Effector memory CD4-positive, alpha-beta T cell (primary cell): ENCODE results near the gene MFSD2A.

Experiments used
- DNase-seq, 3 donors: peaks; one replicate each; pipeline ENCODE4 v3.0.0-alpha.2; 2020
- H3K27ac ChIP-seq: 2 replicates; pipeline ENCODE4 v1.7.0; 2013; ENCODE audit warnings: mild to moderate bottlenecking, low read length, moderate library complexity; ENCODE audit not compliant: insufficient read depth, poor library complexity, severe bottlenecking
- H3K27me3 ChIP-seq: replicated peaks from 2 replicates; pipeline ENCODE4 v1.7.0; 2013; ENCODE audit warnings: mild to moderate bottlenecking, low read length; ENCODE audit not compliant: insufficient read depth, control insufficient read depth, poor library complexity, severe bottlenecking
- H3K36me3 ChIP-seq: 2 replicates; pipeline ENCODE4 v1.7.0; 2013; ENCODE audit warnings: mild to moderate bottlenecking, low read length, moderate library complexity; ENCODE audit not compliant: control insufficient read depth, insufficient read depth
- H3K4me1 ChIP-seq: 2 replicates; pipeline ENCODE4 v1.7.0; 2013; ENCODE audit warnings: low read length, mild to moderate bottlenecking; ENCODE audit not compliant: control insufficient read depth, insufficient read depth, poor library complexity, severe bottlenecking
- H3K4me3 ChIP-seq: 2 replicates; pipeline ENCODE4 v1.7.0; 2013; ENCODE audit warnings: low read length, low read depth, mild to moderate bottlenecking; ENCODE audit not compliant: insufficient read depth, poor library complexity, severe bottlenecking
- H3K9me3 ChIP-seq: 2 replicates; pipeline ENCODE4 v1.7.0; 2013; ENCODE audit warnings: mild to moderate bottlenecking, low read length, moderate library complexity; ENCODE audit not compliant: control insufficient read depth

MFSD2A gene

GRCh38 chr1:39965044-39965443 lies 10.1 kb downstream of the MFSD2A start:
- Histone ChIP-seq H3K4me1 (no peaks in the 10 kb centered on the region), H3K27ac (no peak overlapping the region), H3K36me3 (no peaks in the 10 kb centered on the region), H3K9me3 (no peaks in the 10 kb centered on the region), H3K27me3 (no peaks in the 10 kb centered on the region), H3K4me3 (no peak overlapping the region)
- no peak for DNase-seq

GRCh38 chr1:39969048-39969447 lies 14.1 kb downstream of the MFSD2A start:
- Histone ChIP-seq H3K36me3 (no peaks in the 10 kb centered on the region), H3K4me1 (no peaks in the 10 kb centered on the region), H3K27me3 (no peaks in the 10 kb centered on the region), H3K27ac (no peak overlapping the region), H3K4me3 (no peak overlapping the region), H3K9me3 (no peaks in the 10 kb centered on the region)
- no peak for DNase-seq

- Histone ChIP-seq H3K27ac (no peak overlapping the region), H3K4me1 (no peaks in the 10 kb centered on the region), H3K9me3 (no peaks in the 10 kb centered on the region), H3K27me3 (no peaks in the 10 kb centered on the region), H3K36me3 (no peaks in the 10 kb centered on the region), H3K4me3 (no peak overlapping the region)
- DNase-seq: no peak
These were observed 14.8 kb downstream of the MFSD2A start for GRCh38 chr1:39969531-39970270.

- Histone ChIP-seq H3K4me1 (no peaks in the 10 kb centered on the region), H3K4me3 (no peak overlapping the region), H3K27ac (no peak overlapping the region), H3K9me3 (no peaks in the 10 kb centered on the region), H3K27me3 (no peaks in the 10 kb centered on the region), H3K36me3 (no peaks in the 10 kb centered on the region)
- no peak for DNase-seq
These were observed 15.3 kb downstream of the MFSD2A start for GRCh38 chr1:39970274-39970673.

GRCh38 chr1:39971138-39971537 lies 16.2 kb downstream of the MFSD2A start:
- no peaks in the 10 kb centered on the region for H3K36me3 ChIP-seq
- no peaks in the 10 kb centered on the region for H3K27me3 ChIP-seq

GRCh38 chr1:39973503-39974135 lies 18.7 kb downstream of the MFSD2A start:
- Histone ChIP-seq H3K4me3 (no peak overlapping the region), H3K36me3 (no peaks in the 10 kb centered on the region), H3K4me1 (no peaks in the 10 kb centered on the region), H3K27me3 (no peaks in the 10 kb centered on the region), H3K9me3 (no peaks in the 10 kb centered on the region), H3K27ac (no peak overlapping the region)
- peak; percentile 40 to 64 (median 52) for DNase-seq

More at GRCh38 chr1:39971138-39971537, 16.2 kb downstream of the MFSD2A start:
- no peak for DNase-seq
- no peaks in the 10 kb centered on the region for H3K9me3 ChIP-seq
- H3K4me3 ChIP-seq: no peak overlapping the region
- H3K4me1 ChIP-seq: no peaks in the 10 kb centered on the region
- no peak overlapping the region for H3K27ac ChIP-seq

- Histone ChIP-seq H3K4me1 (no peaks in the 10 kb centered on the region), H3K36me3 (no peaks in the 10 kb centered on the region), H3K27me3 (no peaks in the 10 kb centered on the region), H3K9me3 (no peaks in the 10 kb centered on the region), H3K4me3 (no peak overlapping the region), H3K27ac (no peak overlapping the region)
- no peak for DNase-seq
These were observed 21.8 kb downstream of the MFSD2A start for GRCh38 chr1:39976732-39977131.

GRCh38 chr1:39977202-39977601 lies 22.3 kb downstream of the MFSD2A start:
- Histone ChIP-seq H3K27ac (no peak overlapping the region), H3K4me1 (no peaks in the 10 kb centered on the region), H3K4me3 (no peak overlapping the region), H3K27me3 (no peaks in the 10 kb centered on the region), H3K9me3 (no peaks in the 10 kb centered on the region), H3K36me3 (no peaks in the 10 kb centered on the region)
- DNase-seq: no peak

GRCh38 chr1:39979654-39980053 lies 24.7 kb downstream of the MFSD2A start:
- Histone ChIP-seq H3K27ac (no peak overlapping the region), H3K4me3 (no peak overlapping the region), H3K36me3 (no peaks in the 10 kb centered on the region), H3K4me1 (no peaks in the 10 kb centered on the region), H3K9me3 (no peaks in the 10 kb centered on the region), H3K27me3 (no peaks in the 10 kb centered on the region)
- no peak for DNase-seq

GRCh38 chr1:39980555-39981313 lies 25.8 kb downstream of the MFSD2A start:
- Histone ChIP-seq H3K27ac (no peak overlapping the region), H3K9me3 (no peaks in the 10 kb centered on the region), H3K4me3 (no peak overlapping the region), H3K36me3 (no peaks in the 10 kb centered on the region), H3K4me1 (no peaks in the 10 kb centered on the region), H3K27me3 (no peaks in the 10 kb centered on the region)
- no peak for DNase-seq
